Astrocyte of the cerebellum (primary cell): ENCODE data around the gene INPP5F.
"Not testable (repeated sequence)": the region's sequence is repeated elsewhere in the genome, so short reads cannot be mapped to it uniquely, and the experiment has no call there.

Experiments used
- DNase-seq: peaks from one replicate; pipeline ENCODE4 v3.0.0-alpha.2; 2011; ENCODE audit warnings: low read depth
- H3K4me3 ChIP-seq: 2 replicates; pipeline ENCODE4 v1.5.1; 2011; ENCODE audit warnings: mild to moderate bottlenecking, low read depth, low read length, moderate library complexity
- CTCF ChIP-seq: IDR thresholded peaks from 2 replicates; pipeline ENCODE4 v1.5.1; 2012; ENCODE audit warnings: low read length, low read depth, moderate library complexity, mild to moderate bottlenecking; ENCODE audit errors: missing control alignments
- in situ Hi-C: cut with HindIII; loops from 2 replicates; pipeline ENCODE4 v1.10.0; 2017; ENCODE audit warnings: low sequenced_read_pairs

The INPP5F gene

GRCh38 chr10:119705434-119705831 is 20.4 kb upstream of the INPP5F start:
- no peak for TF ChIP-seq CTCF
- no peak for DNase-seq
- H3K4me3 ChIP-seq = no peak overlapping the region
- in situ Hi-C loops = no loop called here

- H3K4me3 ChIP-seq = no peak overlapping the region
- TF ChIP-seq CTCF = no peak
- in situ Hi-C loops = no loop called here
- DNase-seq = no peak
Measured at GRCh38 chr10:119706521-119707278, 19.1 kb upstream of the INPP5F start.

GRCh38 chr10:119707331-119707730 is 18.5 kb upstream of the INPP5F start:
- in situ Hi-C loops, DNase-seq, H3K4me3 ChIP-seq: not testable (repeated sequence)

- H3K4me3 ChIP-seq, DNase-seq, in situ Hi-C loops: not testable (repeated sequence)
Measured at GRCh38 chr10:119710935-119711334, 14.9 kb upstream of the INPP5F start.

GRCh38 chr10:119713744-119714483 is 11.9 kb upstream of the INPP5F start:
- no peak for TF ChIP-seq CTCF
- no peak for DNase-seq
- in situ Hi-C loops = no loop called here
- H3K4me3 ChIP-seq = no peak overlapping the region

- no peak for DNase-seq
- no peak overlapping the region for H3K4me3 ChIP-seq
- no peak for TF ChIP-seq CTCF
- in situ Hi-C loops = no loop called here
Measured at GRCh38 chr10:119714484-119714816, 11.4 kb upstream of the INPP5F start.

GRCh38 chr10:119715628-119716505 is 10.0 kb upstream of the INPP5F start:
- DNase-seq = no peak
- H3K4me3 ChIP-seq = no peak overlapping the region
- TF ChIP-seq CTCF = no peak
- in situ Hi-C loops = no loop called here
